Natural killer cell treated with Interleukin-12 subunit alpha and Interleukin-12 subunit beta and Interleukin-15 and Interleukin-18, amount 100 ng/mL, for 72 hours (primary cell): ENCODE results near the gene THBD. TPM values are rescaled to one million over a fixed set of nuclear protein-coding genes. Genes with fewer than 3 reads are reported as not detected.
"Not testable (repeated sequence)": the region's sequence is repeated elsewhere in the genome, so short reads cannot be mapped to it uniquely, and the experiment has no call there.

Experiments used
- ATAC-seq, 2 donors: fragments of 150-1000 bp; cut with Tn5 transposase in 1 of 2; sonication (Bioruptor Pico), chemical (Tn5 transposase) in 1 of 2; 2 replicates each; pipeline ENCODE4 v1.10.0; 2021
- DNase-seq: peaks from one replicate; pipeline ENCODE4 v3.0.0; 2022; ENCODE audit warnings: low spot score
- H3K27ac Mint-ChIP-seq, 2 donors: 1 replicate in 1 of 2; 2 replicates in 1 of 2; pipeline ENCODE4 v1.8.0; 2022; ENCODE audit warnings: mixed read lengths in 2 of 2, mild to moderate bottlenecking in 1 of 2, moderate library complexity in 1 of 2
- H3K27me3 Mint-ChIP-seq, 2 donors: 1 replicate in 1 of 2; 2 replicates in 1 of 2; pipeline ENCODE4 v1.8.0; 2022; ENCODE audit warnings: mixed read lengths in 2 of 2
- H3K36me3 Mint-ChIP-seq: one replicate; pipeline ENCODE4 v1.8.0; 2022; ENCODE audit warnings: mixed read lengths
- H3K4me1 Mint-ChIP-seq, 2 donors: 1 replicate in 1 of 2; 2 replicates in 1 of 2; pipeline ENCODE4 v1.8.0; 2022; ENCODE audit warnings: low read depth in 2 of 2, mixed read lengths in 2 of 2, mild to moderate bottlenecking in 1 of 2
- H3K4me3 Mint-ChIP-seq: one replicate; pipeline ENCODE4 v1.8.0; 2022; ENCODE audit warnings: mixed read lengths
- H3K9me3 Mint-ChIP-seq: 2 replicates; pipeline ENCODE4 v1.8.0; 2022; ENCODE audit warnings: mixed read lengths
- total RNA-seq, 2 donors: library from RNA; stranded (reverse); gene quantifications; one replicate each; pipeline ENCODE4 v1.2.3, GENCODE V29; 2022

THBD gene
- total RNA-seq, 2 donors from 2014 or later: 0.12 to 0.33 TPM

DNA sequence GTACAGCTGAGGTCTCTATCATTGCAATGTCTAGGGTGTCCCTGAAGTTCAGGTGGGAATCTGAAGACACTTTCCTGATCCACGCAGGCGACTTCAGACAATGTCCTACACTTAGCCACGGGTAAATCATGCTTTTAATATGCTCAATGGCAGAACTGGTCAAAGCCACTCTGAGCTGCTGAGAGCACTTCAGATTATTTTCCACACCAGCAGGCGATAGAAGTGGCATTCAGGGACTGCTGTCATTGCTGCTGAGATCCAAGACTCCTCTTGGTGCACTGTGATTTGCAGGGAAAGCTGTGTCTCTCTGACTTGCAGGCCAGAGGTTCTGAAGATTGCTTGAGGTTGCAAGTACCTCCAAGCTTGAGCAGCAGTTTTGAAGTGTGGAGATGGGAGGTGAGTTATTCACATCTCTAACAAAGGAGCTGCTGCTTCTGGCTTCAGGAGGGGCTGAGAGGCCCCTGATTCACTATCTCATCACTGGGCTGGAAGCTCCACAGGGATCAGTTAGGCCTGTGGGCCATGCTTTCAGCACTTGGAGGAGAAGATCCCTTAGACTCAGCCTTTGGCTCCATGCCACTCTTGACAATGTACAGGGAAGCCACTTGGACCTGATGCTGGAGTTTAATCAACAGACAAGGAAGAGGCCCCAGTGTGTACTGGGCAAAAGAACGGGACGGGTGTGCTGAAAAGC is 17.3 kb downstream of the THBD start:
- Mint-ChIP-seq H3K27me3 (peaks cover 13 to 19% of the 10 kb centered on the region in 2 donors), H3K4me3 (no peak overlapping the region), H3K36me3 (no peaks in the 10 kb centered on the region), H3K27ac (no peak overlapping the region), H3K4me1 (no peaks in the 10 kb centered on the region), H3K9me3 (no peaks in the 10 kb centered on the region)
- ATAC-seq (no peak), DNase-seq (no peak)

DNA sequence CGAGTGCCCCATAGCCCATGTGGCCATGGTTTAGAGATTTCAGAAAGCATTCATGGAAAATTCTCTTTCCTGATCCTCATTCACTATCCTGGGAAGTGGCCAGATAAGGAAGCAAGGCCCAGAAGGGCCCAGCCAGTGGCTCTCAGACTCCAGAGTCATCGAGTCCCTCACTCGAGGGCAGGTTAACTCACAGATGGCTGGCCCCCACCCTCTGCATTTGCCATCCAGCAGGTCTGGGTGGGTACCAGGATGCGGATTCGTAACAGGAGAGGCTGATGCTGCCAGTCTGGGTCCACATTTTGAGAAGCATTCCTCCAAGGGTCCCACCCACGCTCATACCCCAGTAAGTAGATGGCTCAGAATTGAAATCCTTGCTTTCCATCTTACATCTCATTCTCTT is 18.1 kb downstream of the THBD start:
- Mint-ChIP-seq H3K9me3 (no peaks in the 10 kb centered on the region), H3K4me3 (no peak overlapping the region), H3K27me3 (peaks cover 7 to 13% of the 10 kb centered on the region in 2 donors), H3K36me3 (no peaks in the 10 kb centered on the region), H3K4me1 (no peaks in the 10 kb centered on the region), H3K27ac (no peak overlapping the region)
- DNase-seq (no peak), ATAC-seq (no peak)

- Mint-ChIP-seq H3K27ac (no peak overlapping the region), H3K36me3 (no peaks in the 10 kb centered on the region), H3K4me1 (no peaks in the 10 kb centered on the region), H3K4me3 (no peak overlapping the region), H3K27me3 (peaks cover 7 to 13% of the 10 kb centered on the region in 2 donors), H3K9me3 (no peaks in the 10 kb centered on the region)
- ATAC-seq (no peak), DNase-seq (no peak)
Measured at GRCh38 chr20:23029324-23029723, 20.1 kb downstream of the THBD start.

DNA sequence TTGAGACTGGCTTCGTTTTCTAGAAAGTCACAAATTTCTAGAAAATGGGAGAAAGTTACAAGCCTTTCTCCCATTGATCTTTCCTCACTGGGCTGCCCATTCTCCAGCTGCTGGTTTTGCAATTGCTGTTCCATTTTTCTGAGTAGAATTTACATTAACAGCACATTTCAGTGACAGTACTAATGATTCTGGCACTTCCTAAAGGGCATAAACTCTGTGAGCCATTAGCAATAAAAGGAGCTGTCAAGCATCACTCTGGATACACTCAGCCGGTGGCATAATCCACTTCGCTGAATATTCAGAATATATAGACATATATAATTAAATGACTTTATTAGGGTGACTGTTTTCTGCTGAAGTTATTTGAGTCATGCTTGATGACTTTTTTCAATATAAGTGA is 21.1 kb downstream of the THBD start:
- DNase-seq (no peak), ATAC-seq (no peak)
- H3K27me3 Mint-ChIP-seq: peaks cover 7 to 13% of the 10 kb centered on the region in 2 donors
- H3K27ac Mint-ChIP-seq: no peak overlapping the region
- H3K36me3 Mint-ChIP-seq: no peaks in the 10 kb centered on the region
- H3K9me3 Mint-ChIP-seq: no peaks in the 10 kb centered on the region
- no peaks in the 10 kb centered on the region for H3K4me1 Mint-ChIP-seq
- H3K4me3 Mint-ChIP-seq: no peak overlapping the region

DNA sequence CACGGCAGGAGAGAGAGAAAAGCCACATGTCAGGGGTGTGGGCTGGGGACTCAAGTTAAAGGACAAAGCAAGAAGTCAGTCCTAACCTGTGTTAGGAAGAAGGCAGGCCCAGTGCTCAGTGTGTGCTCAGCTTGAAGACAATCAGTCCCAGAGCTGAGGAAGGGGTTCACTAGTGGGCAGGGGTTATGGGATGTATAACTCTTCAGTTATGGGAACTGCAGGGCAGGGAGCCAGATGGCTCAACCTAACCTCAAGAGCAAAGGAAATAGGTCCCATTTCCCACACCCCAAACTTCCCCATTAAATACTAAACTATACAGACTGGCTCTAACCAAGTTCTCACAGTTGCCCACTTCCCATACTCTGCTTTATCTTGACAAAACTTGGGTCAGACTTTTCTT is 21.8 kb downstream of the THBD start:
- Mint-ChIP-seq H3K36me3 (no peaks in the 10 kb centered on the region), H3K27me3 (peaks cover 0 to 8% of the 10 kb centered on the region in 2 donors), H3K4me3 (no peak overlapping the region), H3K9me3 (no peaks in the 10 kb centered on the region), H3K4me1 (no peaks in the 10 kb centered on the region), H3K27ac (no peak overlapping the region)
- no peak for DNase-seq
- ATAC-seq: no peak

GRCh38 chr20:23025503-23025902 is 24.0 kb downstream of the THBD start:
- H3K4me1 Mint-ChIP-seq, H3K36me3 Mint-ChIP-seq, H3K4me3 Mint-ChIP-seq, H3K9me3 Mint-ChIP-seq, H3K27ac Mint-ChIP-seq, ATAC-seq, DNase-seq: not testable (repeated sequence)
- peaks cover 3 to 15% of the 10 kb centered on the region in 2 donors for H3K27me3 Mint-ChIP-seq

DNA sequence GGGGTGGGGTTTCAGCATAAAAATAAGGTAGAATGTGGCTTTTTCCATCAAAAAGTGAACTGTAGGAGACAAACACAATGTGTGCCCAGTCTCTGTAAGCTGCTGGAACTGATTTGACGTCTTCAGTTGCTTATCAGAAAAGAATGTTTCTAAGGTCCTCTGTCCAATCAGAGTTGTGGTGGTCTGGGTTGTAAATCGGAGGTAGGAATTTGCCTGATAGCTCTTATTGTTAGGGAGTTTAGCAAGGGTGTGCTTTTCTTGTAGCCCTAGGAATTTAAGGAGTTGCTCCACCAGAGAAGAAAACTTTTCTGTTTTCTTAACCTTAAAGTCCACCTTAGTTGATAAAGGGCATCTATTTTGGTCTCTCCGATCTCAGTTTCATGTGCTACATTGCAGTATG is 24.8 kb downstream of the THBD start:
- Mint-ChIP-seq H3K9me3 (no peaks in the 10 kb centered on the region), H3K4me3 (no peak overlapping the region), H3K27ac (no peak overlapping the region), H3K4me1 (no peaks in the 10 kb centered on the region), H3K36me3 (no peaks in the 10 kb centered on the region), H3K27me3 (peaks cover 3 to 13% of the 10 kb centered on the region in 2 donors)
- ATAC-seq (no peak), DNase-seq (no peak)

DNA sequence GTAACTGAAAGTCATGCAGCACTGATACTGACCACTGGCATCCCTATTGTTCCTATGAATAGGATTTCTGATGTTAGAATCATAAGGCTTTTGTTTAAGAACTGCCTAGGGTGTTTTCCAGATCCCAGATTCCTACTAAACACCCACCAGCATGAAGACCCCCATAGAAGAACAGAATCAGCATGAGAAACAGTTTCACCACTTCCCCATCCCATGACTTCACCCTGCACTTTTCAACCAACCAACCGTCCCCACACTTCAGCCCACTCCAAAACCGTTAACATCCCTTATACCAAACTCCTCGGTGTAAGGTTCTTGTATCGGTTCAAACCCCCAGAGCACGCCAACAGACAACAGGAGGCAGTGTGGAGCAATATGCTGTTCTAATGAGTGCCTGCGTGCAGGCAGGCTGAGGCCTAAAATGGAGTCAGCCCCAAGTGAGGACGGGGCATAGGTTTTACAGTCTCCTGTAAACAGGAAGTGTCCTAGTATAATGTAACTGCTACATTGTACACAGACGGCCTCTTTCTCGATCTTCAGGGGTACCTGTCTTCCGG is 25.8 kb downstream of the THBD start:
- Mint-ChIP-seq H3K4me3 (no peak overlapping the region), H3K27me3 (peaks cover 3 to 7% of the 10 kb centered on the region in 2 donors), H3K27ac (no peak overlapping the region), H3K9me3 (no peaks in the 10 kb centered on the region), H3K4me1 (no peaks in the 10 kb centered on the region), H3K36me3 (no peaks in the 10 kb centered on the region)
- ATAC-seq: no peak
- no peak for DNase-seq

DNA sequence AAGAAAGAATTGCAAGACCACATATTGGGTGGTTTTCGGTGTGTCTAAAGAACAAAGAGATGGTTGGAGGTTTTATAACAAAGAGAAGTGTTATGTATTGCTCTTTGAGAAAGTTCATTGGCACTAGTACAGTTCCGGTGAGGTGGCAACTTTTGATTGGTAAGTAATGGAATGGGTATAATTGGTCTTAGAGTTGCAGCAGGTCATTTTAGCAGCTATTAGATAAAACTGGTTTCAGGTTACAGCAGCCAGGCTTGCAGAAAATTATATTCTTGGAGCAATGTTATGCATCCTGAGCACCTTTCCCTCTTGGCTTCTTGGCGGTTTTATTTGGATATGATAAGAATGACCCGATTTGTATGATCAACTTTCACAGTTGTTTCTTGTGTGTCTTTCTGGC is 26.6 kb downstream of the THBD start:
- Mint-ChIP-seq H3K36me3 (no peaks in the 10 kb centered on the region), H3K4me3 (no peak overlapping the region), H3K9me3 (no peaks in the 10 kb centered on the region), H3K27me3 (peaks cover 3 to 7% of the 10 kb centered on the region in 2 donors), H3K27ac (no peak overlapping the region), H3K4me1 (no peaks in the 10 kb centered on the region)
- no peak for ATAC-seq
- no peak for DNase-seq

GRCh38 chr20:23021951-23022350 is 27.5 kb downstream of the THBD start:
- H3K27me3 Mint-ChIP-seq: peaks cover 3 to 7% of the 10 kb centered on the region in 2 donors
- DNase-seq: no peak

GRCh38 chr20:23021541-23021940 is 27.9 kb downstream of the THBD start:
- no peak overlapping the region for H3K27ac Mint-ChIP-seq
- H3K36me3 Mint-ChIP-seq: no peaks in the 10 kb centered on the region
- peaks cover 3 to 7% of the 10 kb centered on the region in 2 donors for H3K27me3 Mint-ChIP-seq
- no peaks in the 10 kb centered on the region for H3K4me1 Mint-ChIP-seq
- no peak for DNase-seq
- H3K4me3 Mint-ChIP-seq: no peak overlapping the region
- ATAC-seq: no peak
- no peaks in the 10 kb centered on the region for H3K9me3 Mint-ChIP-seq

More at GRCh38 chr20:23021951-23022350, 27.5 kb downstream of the THBD start:
- Mint-ChIP-seq H3K4me1 (no peaks in the 10 kb centered on the region), H3K9me3 (no peaks in the 10 kb centered on the region), H3K4me3 (no peak overlapping the region), H3K36me3 (no peaks in the 10 kb centered on the region), H3K27ac (no peak overlapping the region)
- ATAC-seq: no peak

DNA sequence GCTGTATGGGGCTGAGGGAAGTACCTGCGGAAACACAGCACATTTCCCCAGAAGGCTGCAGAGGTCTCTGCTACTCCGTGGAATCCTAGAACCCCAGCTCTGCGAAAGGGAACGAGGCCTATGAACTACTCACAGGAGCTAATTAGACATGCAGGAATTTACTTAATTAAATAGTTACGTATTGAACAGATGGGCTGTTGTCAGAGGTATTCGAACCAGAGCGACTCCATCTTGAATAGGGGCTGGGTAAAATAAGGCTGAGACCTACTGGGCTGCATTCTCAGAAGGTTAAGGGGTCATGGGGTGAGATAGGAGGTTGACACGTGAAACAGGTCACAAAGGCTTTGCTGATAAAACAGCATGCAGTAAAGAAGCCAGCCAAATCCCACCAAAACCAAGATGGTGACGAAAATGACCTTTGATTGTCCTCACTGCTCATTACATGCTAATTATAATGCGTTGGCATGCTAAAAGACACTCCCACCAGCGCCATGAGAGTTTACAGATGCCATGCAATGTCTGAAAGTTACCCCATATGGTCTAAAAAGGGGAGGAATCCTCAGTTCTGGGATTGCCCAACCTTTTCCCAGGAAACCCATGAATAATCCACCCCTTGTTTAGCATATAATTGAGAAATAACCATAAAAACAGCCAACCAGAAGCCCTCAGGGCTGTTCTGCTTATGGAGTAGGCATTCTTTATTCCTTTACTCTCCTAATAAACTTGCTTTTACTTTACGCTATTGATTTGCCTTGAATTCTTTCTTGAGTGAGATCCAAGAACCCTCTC is 29.0 kb downstream of the THBD start:
- H3K36me3 Mint-ChIP-seq: no peaks in the 10 kb centered on the region
- H3K27me3 Mint-ChIP-seq: peaks cover 3 to 7% of the 10 kb centered on the region in 2 donors
- no peak overlapping the region for H3K27ac Mint-ChIP-seq
- H3K9me3 Mint-ChIP-seq: no peaks in the 10 kb centered on the region
- no peak overlapping the region for H3K4me3 Mint-ChIP-seq
- ATAC-seq: no peak
- H3K4me1 Mint-ChIP-seq: no peaks in the 10 kb centered on the region
- no peak for DNase-seq

DNA sequence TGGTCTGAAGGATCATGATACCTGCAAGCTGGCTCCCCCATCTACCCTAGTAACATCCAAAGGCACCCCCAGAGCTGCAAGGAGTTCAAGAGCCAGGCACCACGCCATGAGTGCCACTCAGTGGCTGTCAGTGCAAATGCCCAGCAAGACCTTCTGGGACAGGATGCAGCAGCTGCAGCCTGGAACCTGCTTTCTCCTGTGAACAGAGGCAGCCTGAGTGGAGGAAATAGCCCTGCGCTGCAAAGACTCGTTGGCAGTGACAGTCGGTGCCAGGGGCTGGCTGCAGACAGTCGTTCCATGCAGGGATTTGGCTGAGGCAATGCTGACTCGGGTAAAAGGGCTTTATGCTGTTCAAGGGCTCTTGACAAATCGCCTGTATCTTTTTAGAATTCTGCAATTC is 30.1 kb downstream of the THBD start:
- H3K27ac Mint-ChIP-seq: no peak overlapping the region
- H3K4me3 Mint-ChIP-seq: no peak overlapping the region
- no peaks in the 10 kb centered on the region for H3K4me1 Mint-ChIP-seq
- H3K27me3 Mint-ChIP-seq: peaks cover 3 to 7% of the 10 kb centered on the region in 2 donors
- no peak for ATAC-seq
- no peak for DNase-seq
- H3K36me3 Mint-ChIP-seq: no peaks in the 10 kb centered on the region
- H3K9me3 Mint-ChIP-seq: no peaks in the 10 kb centered on the region

DNA sequence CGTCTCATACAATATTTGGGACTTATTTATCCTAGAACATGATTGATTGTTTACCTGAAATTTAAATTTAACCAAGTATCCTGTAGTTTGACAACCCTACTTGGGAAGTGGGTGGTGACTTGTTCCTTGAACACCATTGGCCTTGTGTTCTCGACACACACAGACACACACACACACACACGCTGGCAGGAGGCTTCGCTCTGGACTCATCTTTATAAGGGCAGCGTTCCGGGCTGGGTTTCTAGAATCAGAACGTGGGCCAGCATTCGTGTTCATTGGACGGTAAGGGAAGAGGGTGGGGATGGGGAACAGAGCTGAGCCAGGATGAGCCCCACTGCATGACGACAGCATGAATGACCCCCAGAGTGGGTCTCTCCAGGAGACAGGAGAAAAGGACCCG is 30.5 kb downstream of the THBD start:
- Mint-ChIP-seq H3K27ac (no peak overlapping the region), H3K4me1 (no peaks in the 10 kb centered on the region), H3K36me3 (no peaks in the 10 kb centered on the region), H3K4me3 (no peak overlapping the region), H3K27me3 (peaks cover 3 to 7% of the 10 kb centered on the region in 2 donors), H3K9me3 (no peaks in the 10 kb centered on the region)
- DNase-seq: no peak
- ATAC-seq: no peak
